K562 (cell line): ENCODE data around the gene INSL3. TPM values are rescaled to one million over a fixed set of nuclear protein-coding genes. Genes with fewer than 3 reads are reported as not detected.

ENCODE experiments used
- ATAC-seq: fragments of 200-7000 bp; cut with Tn5 transposase; 3 replicates; pipeline ENCODE4 v1.9.1; 2020; ENCODE audit warnings: moderate library complexity
- BruUV-seq: library from RNA; stranded (reverse); fragments of 400-500 nt; replicated peaks from 2 replicates; lab custom pipeline; 2021; lab: Mats Ljungman, UMichigan
- CTCF ChIA-PET: fragments of 300-600 bp; formaldehyde crosslinking; extraction: SDS; loops from one replicate; lab custom pipeline; 2021; ENCODE audit warnings: low intra/inter-chr PET ratio; lab: Yijun Ruan, JAX
- POLR2A ChIA-PET: fragments of 300-600, 350-650 bp; sonication (Branson Sonifier 250); formaldehyde crosslinking; extraction: SDS; loops from one replicate; lab custom pipeline; 2021; ENCODE audit warnings: antibody characterized with exemption, inconsistent platforms; lab: Yijun Ruan, JAX
- DNase-seq, 4 experiments: peaks; one replicate each; pipeline versions ENCODE4 v3.0.0 to v3.0.0-alpha.2; 2011 to 2018; ENCODE audit warnings: low spot score in 3 of 4, mixed read lengths in 3 of 4; ENCODE audit errors: extremely low read depth in 1 of 4
- FAIRE-seq: peaks from 2 replicates; lab custom pipeline; 2011; peaks lifted over from hg19 to GRCh38; lab: Jason Lieb, UNC
- H2AFZ ChIP-seq: 2 replicates; pipeline ENCODE4 v1.6.0; 2011; ENCODE audit warnings: low read depth, low read length, control low read depth, inconsistent platforms
- H3K27ac ChIP-seq: fragments of 200-600 bp; 3 replicates; pipeline ENCODE4 v1.8.0; 2011; ENCODE audit warnings: low read depth, mild to moderate bottlenecking, control low read depth, inconsistent platforms, low read length, moderate library complexity, mixed read lengths; ENCODE audit errors: extremely low read depth
- H3K27me3 ChIP-seq, 2 experiments: fragments of 300-600 bp in 1 of 2; 2 replicates in 1 of 2; 3 replicates in 1 of 2; pipeline versions ENCODE4 v1.6.0 to v1.8.0; 2011; ENCODE audit warnings: inconsistent platforms in 2 of 2, low read length in 2 of 2, mild to moderate bottlenecking in 1 of 2, mixed read lengths in 1 of 2, moderate library complexity in 1 of 2; ENCODE audit not compliant: control insufficient read depth in 2 of 2, insufficient read depth in 2 of 2
- H3K36me3 ChIP-seq: fragments of 300-600 bp; 3 replicates; pipeline ENCODE4 v1.8.0; 2011; ENCODE audit warnings: mild to moderate bottlenecking, low read length, inconsistent platforms; ENCODE audit not compliant: control insufficient read depth, insufficient read depth
- H3K4me1 ChIP-seq, 2 experiments: fragments of 200-600 bp in 1 of 2; replicated peaks in 1 of 2; 2 replicates in 1 of 2; 3 replicates in 1 of 2; pipeline versions ENCODE4 v1.5.1 to v1.8.0; 2011; ENCODE audit warnings: inconsistent platforms in 2 of 2, low read length in 2 of 2, mild to moderate bottlenecking in 1 of 2, mixed read lengths in 1 of 2, moderate library complexity in 1 of 2; ENCODE audit not compliant: control insufficient read depth in 2 of 2, insufficient read depth in 2 of 2
- H3K4me2 ChIP-seq: 2 replicates; pipeline ENCODE4 v1.6.1; 2011; ENCODE audit warnings: low read length, control low read depth, inconsistent platforms, mixed read lengths; ENCODE audit not compliant: insufficient read depth
- H3K4me3 ChIP-seq: fragments of 200-600 bp; sonication (generic), shearing (Covaris generic); 2 replicates; pipeline ENCODE4 v1.5.1; 2016; ENCODE audit warnings: control low read depth, inconsistent platforms
- H3K79me2 ChIP-seq: fragments of 200-600 bp; 3 replicates; pipeline ENCODE4 v1.8.0; 2011; ENCODE audit warnings: low read length, inconsistent platforms; ENCODE audit not compliant: control insufficient read depth, insufficient read depth
- H3K9ac ChIP-seq, 2 experiments: 2 replicates each; pipeline versions ENCODE4 v1.6.0 to v1.6.1; 2011; ENCODE audit warnings: low read depth in 2 of 2, low read length in 2 of 2, control low read depth in 1 of 2, inconsistent platforms in 1 of 2, mild to moderate bottlenecking in 1 of 2, mixed read lengths in 1 of 2; ENCODE audit not compliant: insufficient read depth in 1 of 2
- H3K9me1 ChIP-seq: one replicate; pipeline ENCODE4 v1.6.0; 2011; ENCODE audit warnings: inconsistent platforms, mild to moderate bottlenecking, low read length, moderate library complexity; ENCODE audit not compliant: control insufficient read depth, insufficient read depth
- H3K9me3 ChIP-seq: replicated peaks from 2 replicates; pipeline ENCODE4 v1.5.1; 2011; ENCODE audit warnings: low read depth, low read length, inconsistent platforms; ENCODE audit not compliant: control insufficient read depth, insufficient read depth
- H4K20me1 ChIP-seq: replicated peaks from 2 replicates; pipeline ENCODE4 v1.6.1; 2011; ENCODE audit warnings: low read length, inconsistent platforms, mixed read lengths; ENCODE audit not compliant: control insufficient read depth, insufficient read depth
- ELF2 ChIP-seq: fragments of 250-450 bp; sonication (Bioruptor Pico); IDR thresholded peaks from 2 replicates; pipeline ENCODE4 v1.5.0; 2021; ENCODE audit warnings: mild to moderate bottlenecking
- GTF3C2 ChIP-seq: IDR thresholded peaks from 3 replicates; pipeline ENCODE4 v1.6.1; 2011; ENCODE audit warnings: borderline replicate concordance, mild to moderate bottlenecking, moderate library complexity; ENCODE audit not compliant: insufficient read length; ENCODE audit errors: extremely low read depth
- L3MBTL2 ChIP-seq: fragments of 450-650 bp; IDR thresholded peaks from 2 replicates; pipeline ENCODE4 v1.6.1; 2016; ENCODE audit warnings: mild to moderate bottlenecking, moderate library complexity
- NBN ChIP-seq: fragments of 450-650 bp; IDR thresholded peaks from 2 replicates; pipeline ENCODE4 v1.6.1; 2016; ENCODE audit warnings: low read depth, mild to moderate bottlenecking
- TEAD1 ChIP-seq, 2 experiments: fragments of 450-650 bp in 1 of 2; sonication (generic) in 1 of 2; formaldehyde crosslinking; IDR thresholded peaks; 2 replicates each; pipeline versions ENCODE4 v1.4.0 to v1.8.0; 2020 to 2022; ENCODE audit warnings: mild to moderate bottlenecking in 2 of 2, missing genetic modification reagents in 1 of 2
- WGBS: fragments of 100-300 bp; shearing (Covaris generic); methylation state at CpG from one replicate; pipeline ENCODE4 v1.1.6; 2016; ENCODE audit warnings: low coverage, mixed read lengths; ENCODE audit not compliant: insufficient coverage; ENCODE audit errors: missing lambda C conversion rate; 5-methylcytosine and 5-hydroxymethylcytosine counted together
- in situ Hi-C: fragments of 300-500 bp; cut with MboI; formaldehyde crosslinking; loops from 4 replicates; pipeline ENCODE4 v1.15.0; 2018; ENCODE audit warnings: inconsistent platforms, mixed read lengths
- intact Hi-C: fragments of 100-400 bp; cut with micrococcal nuclease; formaldehyde crosslinking; loops from 2 replicates; pipeline ENCODE4 v1.14.2; 2022
- polyA plus RNA-seq, 8 experiments: library from polyadenylated mRNA; depleted of rRNA in 4 of 8; stranded (reverse) in 5 of 8; unstranded in 3 of 8; fragments of >200 nt; fragmentation: Nextera tagmentation in 2 of 8; fragmentation: Illumina TruSeq in 1 of 8; extraction: Ambion mirVana in 2 of 8; extraction: Trizol in 1 of 8; gene quantifications; 2 replicates each; pipeline versions ENCODE4 v1.2.1 to v1.2.3, GENCODE V29; 2011 to 2014; ENCODE audit warnings: inconsistent platforms in 1 of 8, missing spikeins in 1 of 8
- total RNA-seq, 7 experiments: library from RNA; depleted of rRNA in 6 of 7; stranded (reverse); fragments of >200 nt in 6 of 7; fragmentation: Illumina TruSeq in 2 of 7; extraction: Trizol in 2 of 7; gene quantifications; 2 replicates each; pipeline versions ENCODE4 v1.2.1 to v1.2.3, GENCODE V29; 2011 to 2021; ENCODE audit warnings: low replicate concordance in 1 of 7

INSL3 gene
- total and polyA plus RNA-seq, 9 of the 15 experiments (the other 6 are each of a cell fraction or from before 2014, with no cell fraction given) = not detected

DNA sequence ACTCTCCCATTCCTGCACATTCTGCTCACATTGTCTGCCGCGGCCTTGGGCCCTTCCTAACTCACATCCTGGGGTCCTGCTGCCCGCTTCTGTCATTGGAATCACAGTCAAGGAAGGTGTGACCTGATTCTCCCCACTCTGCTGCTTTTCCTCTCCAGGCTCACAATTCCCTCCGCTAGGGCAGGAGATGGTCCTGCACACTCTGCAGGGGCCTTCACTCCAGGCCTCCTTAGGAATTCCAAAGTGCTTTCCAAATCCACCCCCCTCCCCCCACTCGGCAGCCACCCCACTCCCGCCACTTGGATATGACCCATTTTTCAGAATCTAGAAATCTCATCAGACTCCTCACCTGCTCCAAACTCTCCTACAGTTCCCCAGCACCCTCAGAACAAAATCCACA, 47.4 kb upstream of the INSL3 start:
- intact Hi-C loops = loop anchor here (10.0 kb wide), 1 partner anchor 186 kb away; no protein-coding TSS in a partner anchor

More for the DNA sequence above, 47.4 kb upstream of the INSL3 start:
- peaks cover 11 to 52% of the 10 kb centered on the region in 2 experiments; a peak in 4 of 5 replicates for H3K4me1 ChIP-seq
- H3K9me3 ChIP-seq = no peaks in the 10 kb centered on the region
- ChIA-PET POLR2A (interaction anchor here (1.0 to 1.8 kb wide), 2 partner anchors 38 to 61 kb away, joined by 3 to 4 read pairs; no protein-coding TSS in a partner anchor), CTCF (interaction anchor here (1.6 kb wide), 1 partner anchor 129 kb away, joined by 4 read pairs; no protein-coding TSS in a partner anchor)
- H3K27ac ChIP-seq = no peak overlapping the region
- in situ Hi-C loops = loop anchor here (5.0 kb wide), 1 partner anchor 59 kb away; no protein-coding TSS in a partner anchor
- peak in 1 of 4 experiments; percentile 3 for DNase-seq
- BruUV-seq = no TSS peak
- H3K4me3 ChIP-seq = no peak overlapping the region
- ATAC-seq = no peak
- H3K9me1 ChIP-seq = no peaks in the 10 kb centered on the region
- H4K20me1 ChIP-seq = peaks cover 23% of the 10 kb centered on the region; the same call in 1 of the 2 replicates
- FAIRE-seq = no peak
- H3K4me2 ChIP-seq = no peak overlapping the region
- H2AFZ ChIP-seq = no peak overlapping the region
- WGBS = 39% methylated on average over 6 of the region's 6 CpGs
- no peaks in the 10 kb centered on the region for H3K27me3 ChIP-seq
- no peaks in the 10 kb centered on the region for H3K79me2 ChIP-seq
- H3K9ac ChIP-seq = 0 out of 4 replicates have a peak overlapping the region, but pooled peaks of 1 of the 2 experiments have one; percentile 1
- TF ChIP-seq ELF2 (CRISPR knock-in tag) = no peak
- TF ChIP-seq GTF3C2 = no peak
- TF ChIP-seq L3MBTL2 = no peak
- no peak for TF ChIP-seq TEAD1 (CRISPR knock-in tag; IDR thresholded peaks at IDR 0.05)
- no peak for TF ChIP-seq NBN
- TF ChIP-seq, all 486 proteins: peak for 0
- H3K36me3 ChIP-seq = peaks cover 10% of the 10 kb centered on the region; the same call in 2 of the 3 replicates
